ENCODE results near the gene MKLN1. TPM values are rescaled to one million over a fixed set of nuclear protein-coding genes. Genes with fewer than 3 reads are reported as not detected.

The MKLN1 gene
- total RNA-seq, 2 experiments from 2014 or later = 12.1 to 56.6 TPM

DNA sequence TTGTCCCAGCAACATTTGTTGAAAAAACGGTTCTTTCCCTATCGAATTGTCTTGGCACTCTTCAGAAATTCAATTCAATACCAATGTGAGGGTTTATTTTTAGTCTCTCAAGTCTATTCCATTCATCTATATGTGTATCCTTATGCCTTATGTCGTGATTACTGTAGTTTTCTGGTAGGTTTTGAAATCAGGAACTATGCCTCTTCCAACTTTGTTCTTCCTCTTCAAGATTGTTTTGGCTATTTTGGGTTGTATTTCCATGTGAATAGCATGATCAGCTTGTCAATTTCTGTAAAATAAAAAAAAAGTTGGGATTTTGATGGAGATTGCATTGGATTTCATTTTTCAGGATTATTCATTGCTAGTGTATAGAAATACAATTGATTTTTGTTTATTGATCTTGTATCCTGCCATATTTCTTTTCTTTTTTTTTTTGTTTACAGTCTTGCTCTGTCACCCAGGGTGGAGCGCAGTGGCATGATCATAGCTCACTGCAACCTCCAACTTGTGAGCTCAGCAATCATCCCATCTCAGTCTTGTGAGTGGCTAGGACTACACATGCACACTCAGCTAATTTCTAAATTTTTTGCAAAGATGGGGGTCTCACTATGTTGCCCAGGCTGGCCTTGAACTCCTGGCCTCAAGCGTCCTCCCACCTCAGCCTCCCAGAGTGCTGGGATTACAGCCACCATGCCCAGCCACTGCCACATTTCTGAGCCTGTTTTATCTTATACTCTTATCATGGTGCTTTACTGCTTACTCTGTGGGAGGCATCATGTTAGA lies 46.2 kb upstream of the MKLN1 start:
- intact Hi-C loops (cut with micrococcal nuclease; ENCODE audit: unreplicated experiment) = no loop called here
- CTCF ChIA-PET (ENCODE audit: unreplicated experiment) = no interaction called here
- H3K4me3 ChIP-seq (ENCODE audit: low read depth, low read length, poor library complexity, severe bottlenecking) = no peak overlapping the region

DNA sequence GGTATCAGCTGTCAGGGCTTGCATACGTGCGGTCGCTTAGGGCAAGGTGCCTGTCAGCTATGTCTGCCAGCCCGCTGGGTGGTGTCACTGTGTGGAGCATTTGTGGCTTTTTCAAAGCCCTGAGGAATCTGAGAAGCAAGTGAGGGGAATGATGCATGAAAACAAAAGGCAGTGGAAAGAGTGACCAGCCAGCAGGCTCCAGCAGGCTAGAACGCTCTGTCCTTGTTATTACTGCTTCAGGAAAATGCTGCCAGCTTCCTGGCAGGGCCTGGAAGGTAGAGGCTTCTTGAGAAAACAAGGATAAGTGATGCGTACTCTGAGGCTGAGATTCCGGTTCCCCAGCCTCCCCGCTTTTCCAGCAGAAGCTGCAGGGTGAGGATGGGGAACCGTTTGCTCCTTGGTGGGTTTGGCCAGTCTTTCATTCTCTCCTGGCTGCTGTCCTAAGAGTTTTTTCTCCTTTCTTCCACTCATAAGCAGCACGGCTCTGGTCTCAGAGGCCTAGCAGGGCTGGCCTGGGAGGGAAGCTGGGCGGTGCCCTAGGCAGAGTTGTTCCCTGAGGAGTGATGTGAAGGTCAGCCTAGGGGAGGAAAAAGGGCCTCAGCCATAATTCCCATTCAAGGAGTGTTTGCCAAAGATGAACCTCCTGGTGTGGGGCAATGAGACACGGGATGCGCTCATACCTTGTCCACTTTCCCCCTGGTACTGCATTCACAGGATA lies 42.8 kb upstream of the MKLN1 start:
- no TSS peak for BruUV-seq (replicated peaks)

More for the DNA sequence above, 46.2 kb upstream of the MKLN1 start:
- H3K9me2 ChIP-seq (ENCODE audit: insufficient read depth, low read length) = no peaks in the 10 kb centered on the region
- no peaks in the 10 kb centered on the region for H3K36me3 ChIP-seq (ENCODE audit: insufficient read depth, low read length)
- DNase-seq (ENCODE audit: low spot score) = no peak
- H3K79me2 ChIP-seq (ENCODE audit: insufficient read depth, low read depth, low read length) = no peaks in the 10 kb centered on the region
- no peaks in the 10 kb centered on the region for H3K9me3 ChIP-seq (ENCODE audit: low read length)
- H2AFZ ChIP-seq (ENCODE audit: low read length) = no peak overlapping the region
- TF ChIP-seq, protein P1, sequence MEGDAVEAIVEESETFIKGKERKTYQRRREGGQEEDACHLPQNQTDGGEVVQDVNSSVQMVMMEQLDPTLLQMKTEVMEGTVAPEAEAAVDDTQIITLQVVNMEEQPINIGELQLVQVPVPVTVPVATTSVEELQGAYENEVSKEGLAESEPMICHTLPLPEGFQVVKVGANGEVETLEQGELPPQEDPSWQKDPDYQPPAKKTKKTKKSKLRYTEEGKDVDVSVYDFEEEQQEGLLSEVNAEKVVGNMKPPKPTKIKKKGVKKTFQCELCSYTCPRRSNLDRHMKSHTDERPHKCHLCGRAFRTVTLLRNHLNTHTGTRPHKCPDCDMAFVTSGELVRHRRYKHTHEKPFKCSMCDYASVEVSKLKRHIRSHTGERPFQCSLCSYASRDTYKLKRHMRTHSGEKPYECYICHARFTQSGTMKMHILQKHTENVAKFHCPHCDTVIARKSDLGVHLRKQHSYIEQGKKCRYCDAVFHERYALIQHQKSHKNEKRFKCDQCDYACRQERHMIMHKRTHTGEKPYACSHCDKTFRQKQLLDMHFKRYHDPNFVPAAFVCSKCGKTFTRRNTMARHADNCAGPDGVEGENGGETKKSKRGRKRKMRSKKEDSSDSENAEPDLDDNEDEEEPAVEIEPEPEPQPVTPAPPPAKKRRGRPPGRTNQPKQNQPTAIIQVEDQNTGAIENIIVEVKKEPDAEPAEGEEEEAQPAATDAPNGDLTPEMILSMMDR (conservative IDR thresholded peaks at IDR 0.05; ENCODE audit: low read length) = no peak
- no peak for TF ChIP-seq EZH2phosphoT487 (IDR thresholded peaks at IDR 0.05; ENCODE audit: borderline replicate concordance, low read depth, low read length)
- no peak overlapping the region for H3K4me2 ChIP-seq (ENCODE audit: low read length)
- no TSS peak for BruUV-seq (replicated peaks)
- no peaks in the 10 kb centered on the region for H4K20me1 ChIP-seq (ENCODE audit: insufficient read depth, low read length)
- POLR2A ChIA-PET = interaction anchor here (0.6 kb wide), 1 partner anchor 110 kb away, joined by 5 read pairs; no protein-coding TSS in a partner anchor
- H3K27ac ChIP-seq (ENCODE audit: low read depth, low read length, poor library complexity, severe bottlenecking) = no peak overlapping the region
- H3K4me1 ChIP-seq (ENCODE audit: insufficient read depth, low read length, poor library complexity, severe bottlenecking) = no peaks in the 10 kb centered on the region

More for the DNA sequence above, 42.8 kb upstream of the MKLN1 start:
- no peak overlapping the region for H3K27ac ChIP-seq (ENCODE audit: low read depth, low read length, poor library complexity, severe bottlenecking)
- POLR2A ChIA-PET = interaction anchor here (1.1 to 1.7 kb wide), 3 partner anchors 10 to 40 kb away, joined by 3 to 8 read pairs (median 6); no protein-coding TSS in a partner anchor
- H3K9me2 ChIP-seq (ENCODE audit: insufficient read depth, low read length) = no peaks in the 10 kb centered on the region
- H3K4me2 ChIP-seq (ENCODE audit: low read length) = no peak overlapping the region
- TF ChIP-seq, protein P1 (conservative IDR thresholded peaks at IDR 0.05; ENCODE audit: low read length) = no peak
- no peak for TF ChIP-seq EZH2phosphoT487 (IDR thresholded peaks at IDR 0.05; ENCODE audit: borderline replicate concordance, low read depth, low read length)
- no peaks in the 10 kb centered on the region for H3K4me1 ChIP-seq (ENCODE audit: insufficient read depth, low read length, poor library complexity, severe bottlenecking)
- CTCF ChIA-PET (ENCODE audit: unreplicated experiment) = no interaction called here
- no peaks in the 10 kb centered on the region for H3K79me2 ChIP-seq (ENCODE audit: insufficient read depth, low read depth, low read length)
- intact Hi-C loops (cut with micrococcal nuclease; ENCODE audit: unreplicated experiment) = no loop called here
- H3K36me3 ChIP-seq (ENCODE audit: insufficient read depth, low read length) = no peaks in the 10 kb centered on the region; the same call in 1 of the 2 replicates
- no peaks in the 10 kb centered on the region for H3K9me3 ChIP-seq (ENCODE audit: low read length)
- DNase-seq (ENCODE audit: low spot score) = no peak
- no peak overlapping the region for H3K4me3 ChIP-seq (ENCODE audit: low read depth, low read length, poor library complexity, severe bottlenecking)
- no peaks in the 10 kb centered on the region for H4K20me1 ChIP-seq (ENCODE audit: insufficient read depth, low read length)
- H2AFZ ChIP-seq (ENCODE audit: low read length) = no peak overlapping the region
